PFSK-1 (cell line): Measurements from ENCODE around the gene SPPL2C.

Experiments
- POLR2AphosphoS5 ChIP-seq: IDR thresholded peaks from 2 replicates; pipeline ENCODE4 v1.6.1; 2012; ENCODE audit warnings: low read depth, mild to moderate bottlenecking, control low read depth, low read length, moderate library complexity
- REST ChIP-seq, 2 experiments: IDR thresholded peaks; 2 replicates each; pipeline versions ENCODE4 v1.6.1 to v1.8.0; 2011 to 2012; ENCODE audit warnings: low read depth in 2 of 2, low read length in 2 of 2, control low read depth in 1 of 2, inconsistent platforms in 1 of 2, mild to moderate bottlenecking in 1 of 2, moderate library complexity in 1 of 2; ENCODE audit not compliant: insufficient read depth in 1 of 2

GRCh38 chr17:45847101-45847500 is 2.4 kb downstream of the SPPL2C start:
- TF ChIP-seq REST (IDR thresholded peaks at IDR 0.05; ENCODE audit: insufficient read depth in 1 of 2, low read depth in 2 of 2, low read length in 2 of 2) (no peak), POLR2AphosphoS5 (no peak)
